GM23248 (cell line): ENCODE measurements around the gene ELAVL1. TPM values are rescaled to one million over a fixed set of nuclear protein-coding genes. Genes with fewer than 3 reads are reported as not detected.

Source experiments
- DNase-seq: peaks from one replicate; pipeline ENCODE4 v3.0.0-alpha.2; 2015
- H2AFZ ChIP-seq: fragments of 200-600 bp; sonication (generic); 2 replicates; pipeline ENCODE4 v1.6.1; 2016; ENCODE audit warnings: antibody characterized with exemption
- H3F3A ChIP-seq: fragments of 200-600 bp; sonication (generic); 2 replicates; pipeline ENCODE4 v1.6.1; 2016; ENCODE audit warnings: mild to moderate bottlenecking, antibody characterized with exemption, mixed run types; ENCODE audit not compliant: insufficient read depth
- H3K27ac ChIP-seq: fragments of 200-600 bp; sonication (generic); 2 replicates; pipeline ENCODE4 v1.5.1; 2016; ENCODE audit warnings: mild to moderate bottlenecking
- H3K27me3 ChIP-seq: fragments of 200-600 bp; sonication (generic); replicated peaks from 2 replicates; pipeline ENCODE4 v1.6.1; 2016; ENCODE audit warnings: mild to moderate bottlenecking; ENCODE audit not compliant: insufficient read depth
- H3K36me3 ChIP-seq: fragments of 200-600 bp; sonication (generic); 2 replicates; pipeline ENCODE4 v1.6.1; 2016; ENCODE audit warnings: low read depth, mild to moderate bottlenecking
- H3K4me1 ChIP-seq: fragments of 200-600 bp; sonication (generic); 2 replicates; pipeline ENCODE4 v1.6.1; 2016; ENCODE audit warnings: mild to moderate bottlenecking; ENCODE audit not compliant: insufficient read depth
- H3K4me2 ChIP-seq: fragments of 200-600 bp; sonication (generic); one replicate; pipeline ENCODE4 v1.6.1; 2016; ENCODE audit warnings: mild to moderate bottlenecking; ENCODE audit not compliant: unreplicated experiment
- H3K4me3 ChIP-seq: fragments of 200-600 bp; sonication (generic); 2 replicates; pipeline ENCODE4 v1.5.1; 2016; ENCODE audit warnings: mild to moderate bottlenecking
- H3K79me2 ChIP-seq: fragments of 200-600 bp; sonication (generic); 2 replicates; pipeline ENCODE4 v1.6.1; 2016; ENCODE audit warnings: mild to moderate bottlenecking; ENCODE audit not compliant: insufficient read depth
- H3K9ac ChIP-seq: fragments of 200-600 bp; sonication (generic); 2 replicates; pipeline ENCODE4 v1.6.1; 2016; ENCODE audit warnings: mild to moderate bottlenecking
- H3K9me2 ChIP-seq: fragments of 200-600 bp; sonication (generic); 2 replicates; pipeline ENCODE4 v1.6.1; 2016; ENCODE audit warnings: mixed run types, mild to moderate bottlenecking, moderate library complexity; ENCODE audit not compliant: insufficient read depth
- H3K9me3 ChIP-seq: fragments of 200-600 bp; sonication (generic); one replicate; pipeline ENCODE4 v1.6.1; 2017; ENCODE audit warnings: low read depth
- H4K20me1 ChIP-seq: fragments of 200-600 bp; sonication (generic); 2 replicates; pipeline ENCODE4 v1.6.0; 2016; ENCODE audit not compliant: insufficient read depth
- EZH2 ChIP-seq: fragments of 200-600 bp; sonication (generic); IDR thresholded peaks from 2 replicates; pipeline ENCODE4 v1.6.1; 2018; ENCODE audit warnings: antibody characterized with exemption, mild to moderate bottlenecking; ENCODE audit not compliant: insufficient read depth, poor library complexity, severe bottlenecking
- EZH2phosphoT487 ChIP-seq: fragments of 200-600 bp; sonication (generic); IDR thresholded peaks from 2 replicates; pipeline ENCODE4 v1.6.1; 2018; ENCODE audit warnings: antibody characterized with exemption, moderate library complexity, mild to moderate bottlenecking, low read depth; ENCODE audit not compliant: insufficient read depth
- WGBS, 2 experiments: methylation state at CpG; one replicate each; pipeline ENCODE4 v1.1.6; 2015 to 2017; ENCODE audit warnings: low lambda C conversion rate in 2 of 2, low coverage in 1 of 2; ENCODE audit errors: missing lambda C conversion rate in 2 of 2; 5-methylcytosine and 5-hydroxymethylcytosine counted together
- in situ Hi-C: fragments of 300-500 bp; cut with MboI; formaldehyde crosslinking; loops from 2 replicates; pipeline ENCODE4 v1.15.0; 2020
- polyA plus RNA-seq: library from polyadenylated mRNA; unstranded; fragments of >200 nt; fragmentation: Nextera tagmentation; extraction: Ambion mirVana; gene quantifications from 2 replicates; pipeline ENCODE4 v1.2.1, GENCODE V29; 2016
- total RNA-seq: library from RNA; depleted of rRNA; stranded (reverse); fragments of >200 nt; shearing (Covaris generic); gene quantifications from 2 replicates; pipeline ENCODE4 v1.2.3, GENCODE V29; 2014; rRNA removed

Gene ELAVL1
- total and polyA plus RNA-seq, 2 experiments from 2014 or later: 48.1 to 78.9 TPM

GRCh38 chr19:7908742-7909461, 96.5 kb downstream of the ELAVL1 start:
- H3K36me3 ChIP-seq: no peaks in the 10 kb centered on the region; the same call in 1 of the 2 replicates
- WGBS, 2 experiments: 85 to 90% methylated on average over 10 to 19 of the region's 19 CpGs
- no peak for DNase-seq
- no peaks in the 10 kb centered on the region for H3F3A ChIP-seq
- H3K4me1 ChIP-seq: peaks cover 7% of the 10 kb centered on the region
- no peak overlapping the region for H3K4me3 ChIP-seq
- no peak overlapping the region for H3K4me2 ChIP-seq
- H3K9me2 ChIP-seq: no peaks in the 10 kb centered on the region
- peaks cover 48% of the 10 kb centered on the region for H3K79me2 ChIP-seq
- TF ChIP-seq EZH2 (no peak), EZH2phosphoT487 (no peak)
- H3K27ac ChIP-seq: no peak overlapping the region
- no peak overlapping the region for H2AFZ ChIP-seq
- H4K20me1 ChIP-seq: no peaks in the 10 kb centered on the region; the same call in 1 of the 2 replicates
- in situ Hi-C loops: no loop called here
- no peak overlapping the region for H3K9ac ChIP-seq
- no peaks in the 10 kb centered on the region for H3K27me3 ChIP-seq
- H3K9me3 ChIP-seq: no peaks in the 10 kb centered on the region

Other genes with a start within 250 kb of the ELAVL1 start
- not detected in 2 replicates for gene CLEC4M, start 242.4 kb downstream of the ELAVL1 start, total RNA-seq
- not detected in 2 replicates for gene CLEC4M, start 242.4 kb downstream of the ELAVL1 start, polyA plus RNA-seq
- gene EVI5L, start 175.4 kb downstream of the ELAVL1 start, total RNA-seq: 24.3 and 26.8 TPM in 2 replicates
- gene EVI5L, start 175.4 kb downstream of the ELAVL1 start, polyA plus RNA-seq: 6.9 and 8.4 TPM in 2 replicates
- gene PRR36, start 131.3 kb downstream of the ELAVL1 start, total RNA-seq: not detected in 2 replicates
- 0.10 TPM in 1 of 2 replicates, not detected in the other for gene PRR36, start 131.3 kb downstream of the ELAVL1 start, polyA plus RNA-seq
- 3.5 and 3.6 TPM in 2 replicates for gene LRRC8E, start 117.1 kb downstream of the ELAVL1 start, total RNA-seq
- 3.7 and 4.0 TPM in 2 replicates for gene LRRC8E, start 117.1 kb downstream of the ELAVL1 start, polyA plus RNA-seq
- gene MAP2K7, start 101.8 kb downstream of the ELAVL1 start, total RNA-seq: 9.7 and 14.8 TPM in 2 replicates
- gene MAP2K7, start 101.8 kb downstream of the ELAVL1 start, polyA plus RNA-seq: 4.6 and 4.8 TPM in 2 replicates
- gene TGFBR3L, start 90.8 kb downstream of the ELAVL1 start, total RNA-seq: 9.0 TPM in 1 of 2 replicates, not detected in the other
- 24.3 and 30.6 TPM in 2 replicates for gene TGFBR3L, start 90.8 kb downstream of the ELAVL1 start, polyA plus RNA-seq
- gene SNAPC2, start 85.3 kb downstream of the ELAVL1 start, total RNA-seq: 20.5 and 33.7 TPM in 2 replicates
- gene SNAPC2, start 85.3 kb downstream of the ELAVL1 start, polyA plus RNA-seq: 47.2 and 49.4 TPM in 2 replicates
- 3.5 and 9.0 TPM in 2 replicates for gene CTXN1, start 79.5 kb downstream of the ELAVL1 start, total RNA-seq
- gene CTXN1, start 79.5 kb downstream of the ELAVL1 start, polyA plus RNA-seq: 3.3 and 3.4 TPM in 2 replicates
- gene TIMM44, start 62.0 kb downstream of the ELAVL1 start, total RNA-seq: 53.1 and 66.8 TPM in 2 replicates
- gene TIMM44, start 62.0 kb downstream of the ELAVL1 start, polyA plus RNA-seq: 25.8 and 28.6 TPM in 2 replicates
- gene CCL25, start 47.1 kb upstream of the ELAVL1 start, total RNA-seq: not detected in 2 replicates
- gene CCL25, start 47.1 kb upstream of the ELAVL1 start, polyA plus RNA-seq: not detected in 2 replicates
- not detected in 2 replicates for gene FBN3, start 144.0 kb upstream of the ELAVL1 start, total RNA-seq
- gene FBN3, start 144.0 kb upstream of the ELAVL1 start, polyA plus RNA-seq: not detected in 2 replicates
- gene CERS4, start 203.7 kb upstream of the ELAVL1 start, total RNA-seq: not detected in 2 replicates
- not detected in 2 replicates for gene CERS4, start 203.7 kb upstream of the ELAVL1 start, polyA plus RNA-seq